Subcutaneous adipose tissue (tissue), 4 donors: Measurements from ENCODE around the gene ZBTB47. TPM values are rescaled to one million over a fixed set of nuclear protein-coding genes. Genes with fewer than 3 reads are reported as not detected.

Source experiments
- total RNA-seq, 4 donors: library from RNA; depleted of rRNA; stranded (reverse); fragments of >200 nt; gene quantifications; one replicate each; pipeline ENCODE4 v1.1.0, GENCODE V29; 2016
- TF ChIP-seq, protein P1 (sequence below): fragments of 450-650 bp; IDR thresholded peaks from one replicate; pipeline ENCODE4 v1.5.1; 2016; ENCODE audit warnings: low read depth, mild to moderate bottlenecking, control low read depth, antibody characterized with exemption, moderate library complexity

Gene ZBTB47
- total RNA-seq, 4 donors from 2014 or later: 24.1 to 47.3 (median 32.7) TPM

DNA sequence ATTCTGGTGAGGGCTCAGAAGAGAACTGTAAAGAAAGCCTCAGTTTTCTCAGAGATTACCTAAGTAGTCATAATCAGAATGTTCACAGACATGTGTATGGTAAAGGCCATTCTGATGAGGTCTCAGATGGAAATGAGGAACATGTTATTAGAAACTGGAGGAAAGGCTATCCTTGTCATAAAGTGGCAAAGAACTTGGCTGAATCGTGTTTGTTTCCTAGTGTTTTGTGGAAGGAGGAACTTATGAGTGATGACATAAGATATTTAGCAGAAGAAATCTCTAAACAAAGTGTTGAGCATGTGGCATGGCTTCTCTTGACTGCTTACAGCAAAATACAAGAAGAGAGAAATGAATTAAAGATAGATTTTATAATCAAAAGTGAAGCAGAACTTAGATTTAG is 19.0 kb downstream of the ZBTB47 start:
- TF ChIP-seq, protein P1, sequence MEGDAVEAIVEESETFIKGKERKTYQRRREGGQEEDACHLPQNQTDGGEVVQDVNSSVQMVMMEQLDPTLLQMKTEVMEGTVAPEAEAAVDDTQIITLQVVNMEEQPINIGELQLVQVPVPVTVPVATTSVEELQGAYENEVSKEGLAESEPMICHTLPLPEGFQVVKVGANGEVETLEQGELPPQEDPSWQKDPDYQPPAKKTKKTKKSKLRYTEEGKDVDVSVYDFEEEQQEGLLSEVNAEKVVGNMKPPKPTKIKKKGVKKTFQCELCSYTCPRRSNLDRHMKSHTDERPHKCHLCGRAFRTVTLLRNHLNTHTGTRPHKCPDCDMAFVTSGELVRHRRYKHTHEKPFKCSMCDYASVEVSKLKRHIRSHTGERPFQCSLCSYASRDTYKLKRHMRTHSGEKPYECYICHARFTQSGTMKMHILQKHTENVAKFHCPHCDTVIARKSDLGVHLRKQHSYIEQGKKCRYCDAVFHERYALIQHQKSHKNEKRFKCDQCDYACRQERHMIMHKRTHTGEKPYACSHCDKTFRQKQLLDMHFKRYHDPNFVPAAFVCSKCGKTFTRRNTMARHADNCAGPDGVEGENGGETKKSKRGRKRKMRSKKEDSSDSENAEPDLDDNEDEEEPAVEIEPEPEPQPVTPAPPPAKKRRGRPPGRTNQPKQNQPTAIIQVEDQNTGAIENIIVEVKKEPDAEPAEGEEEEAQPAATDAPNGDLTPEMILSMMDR: no peak

DNA sequence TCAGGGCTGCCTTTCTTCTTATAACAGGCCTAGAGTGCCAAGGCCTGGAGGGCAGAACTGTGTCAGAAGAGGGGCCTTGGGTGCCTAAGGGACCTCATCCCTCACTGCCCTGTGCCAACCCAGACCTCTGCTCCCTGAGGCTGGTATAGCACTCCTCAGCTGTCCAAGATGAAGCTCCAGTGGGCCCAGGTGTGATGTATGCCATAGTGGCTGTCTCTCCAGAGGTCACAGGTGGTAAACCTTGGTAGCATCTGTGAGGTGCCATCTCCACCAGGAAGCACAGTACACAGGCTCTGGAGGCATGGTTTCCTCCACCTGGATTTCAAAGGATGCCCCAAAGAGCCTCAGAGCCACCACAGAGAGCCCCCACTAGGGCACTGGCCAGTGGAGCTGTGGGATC is 19.6 kb downstream of the ZBTB47 start:
- TF ChIP-seq, protein P1: no peak

DNA sequence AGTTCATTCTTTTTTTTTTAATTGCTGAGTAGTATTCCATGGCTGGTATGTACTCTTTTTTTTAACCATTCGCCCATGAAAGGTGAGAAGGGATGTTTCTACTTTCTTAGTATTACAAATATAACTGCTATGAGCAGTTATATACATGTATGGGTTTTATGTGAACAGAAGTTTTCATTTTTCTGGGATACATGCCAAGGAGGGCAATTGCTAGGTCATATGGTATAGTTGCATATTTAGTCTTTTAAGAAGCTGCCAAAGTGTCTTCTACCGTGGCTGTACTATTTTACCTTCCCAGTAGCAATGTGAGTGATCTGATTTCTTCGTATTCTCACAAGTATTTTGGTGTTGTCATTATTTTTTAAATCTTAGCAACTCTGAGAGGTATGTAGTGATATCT is 20.6 kb downstream of the ZBTB47 start:
- TF ChIP-seq, protein P1: no peak

DNA sequence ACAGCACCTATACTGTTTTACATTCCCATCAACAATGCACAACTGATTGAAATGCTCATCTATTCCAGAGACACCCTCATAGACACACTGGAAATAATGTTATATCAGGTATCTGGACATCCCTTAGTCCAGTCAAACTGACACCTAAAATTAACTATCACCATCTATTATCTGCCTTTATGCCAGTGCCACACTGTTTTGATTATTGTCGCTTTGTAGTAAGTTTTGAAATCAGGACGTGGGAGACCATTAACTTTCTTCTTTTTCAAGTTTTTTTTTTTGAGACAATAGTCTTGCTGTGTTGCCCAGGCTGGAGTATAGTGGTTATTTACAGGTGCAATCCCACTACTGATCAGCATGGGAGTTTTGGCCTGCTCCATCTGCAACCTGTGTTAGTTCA is 22.4 kb downstream of the ZBTB47 start:
- TF ChIP-seq, protein P1: no peak

DNA sequence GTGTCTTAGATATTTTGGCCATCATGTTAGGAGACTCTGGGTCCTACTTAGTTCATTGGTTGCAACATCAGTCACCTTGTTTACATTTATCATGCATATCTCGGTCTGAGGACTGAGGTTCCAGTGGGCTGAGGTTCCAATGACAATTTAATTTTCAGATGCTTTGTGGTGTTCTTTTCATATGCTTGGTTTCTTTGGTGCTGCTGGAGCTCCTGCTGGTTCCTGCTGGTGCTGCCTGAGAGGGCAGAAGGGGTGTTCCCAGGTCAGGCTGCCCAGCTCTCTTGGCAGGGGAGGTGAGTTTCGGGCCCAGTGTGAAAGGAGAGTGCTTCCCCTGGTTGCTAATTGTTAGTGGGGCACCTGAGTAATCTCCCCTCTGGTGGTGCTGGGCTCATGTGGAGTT is 24.9 kb downstream of the ZBTB47 start:
- TF ChIP-seq, protein P1: no peak

DNA sequence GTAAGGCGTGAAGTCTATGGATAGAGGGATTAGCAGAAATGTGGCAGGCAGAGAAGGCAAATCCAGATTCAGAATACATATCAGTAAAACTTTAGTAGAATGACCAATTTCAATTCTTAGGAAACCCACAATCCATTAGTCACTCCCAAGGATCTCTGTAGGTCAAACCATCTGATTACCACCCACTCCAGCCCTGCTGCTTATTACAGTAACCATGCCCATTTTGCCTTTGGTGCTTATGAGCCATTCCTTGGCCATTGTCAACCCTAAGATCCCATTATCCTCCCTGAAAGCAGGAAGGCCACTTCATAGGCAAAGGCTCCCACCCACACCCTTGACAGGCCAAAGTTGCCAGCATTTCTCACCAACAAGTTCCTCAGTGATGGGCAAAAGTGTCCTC is 26.8 kb downstream of the ZBTB47 start:
- TF ChIP-seq, protein P1: no peak

DNA sequence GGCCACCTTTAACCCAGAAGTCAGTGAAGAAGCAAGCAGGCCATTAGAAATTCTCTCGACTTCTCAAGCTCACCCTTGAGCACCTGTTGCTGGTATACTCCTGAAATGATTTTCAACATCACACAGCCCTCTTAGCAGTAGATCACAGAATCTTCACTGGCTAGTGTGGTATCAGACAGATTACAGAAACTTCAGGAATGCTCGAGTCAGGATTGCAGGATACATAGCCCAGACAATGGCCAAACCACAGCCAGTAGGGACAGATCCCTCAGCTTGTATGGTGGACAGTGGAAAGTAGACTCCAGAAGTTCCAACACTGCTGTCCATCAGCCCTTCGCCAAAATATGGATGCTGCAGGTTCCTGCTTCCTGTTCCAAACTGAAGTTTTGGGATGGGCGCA is 27.3 kb downstream of the ZBTB47 start:
- TF ChIP-seq, protein P1: no peak
